DMS153 (cell line): ENCODE results near the gene COX17.

Experiments
- DNase-seq: peaks from one replicate; lab custom pipeline; 2025; lab: John Stamatoyannopoulos, UW

Gene COX17

DNA sequence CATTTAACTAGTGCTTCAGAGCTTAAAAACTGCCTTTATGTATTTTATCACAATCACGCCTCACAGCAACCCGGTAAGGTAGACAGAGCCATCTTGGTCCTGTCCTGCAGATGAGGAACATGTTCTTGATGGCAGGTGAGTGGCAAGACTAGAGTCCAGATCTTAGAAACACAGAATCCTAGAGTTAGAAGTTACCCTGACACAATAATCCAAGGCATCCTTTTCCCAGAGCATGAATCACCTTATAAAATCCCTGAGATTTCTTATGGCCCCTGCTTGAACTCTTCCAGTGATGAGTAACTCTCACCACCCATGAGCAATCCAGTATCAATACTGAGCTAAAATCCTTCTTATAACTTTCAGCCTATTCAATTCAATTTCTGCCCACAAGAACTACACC is 33.7 kb downstream of the COX17 start:
- no peak for DNase-seq

DNA sequence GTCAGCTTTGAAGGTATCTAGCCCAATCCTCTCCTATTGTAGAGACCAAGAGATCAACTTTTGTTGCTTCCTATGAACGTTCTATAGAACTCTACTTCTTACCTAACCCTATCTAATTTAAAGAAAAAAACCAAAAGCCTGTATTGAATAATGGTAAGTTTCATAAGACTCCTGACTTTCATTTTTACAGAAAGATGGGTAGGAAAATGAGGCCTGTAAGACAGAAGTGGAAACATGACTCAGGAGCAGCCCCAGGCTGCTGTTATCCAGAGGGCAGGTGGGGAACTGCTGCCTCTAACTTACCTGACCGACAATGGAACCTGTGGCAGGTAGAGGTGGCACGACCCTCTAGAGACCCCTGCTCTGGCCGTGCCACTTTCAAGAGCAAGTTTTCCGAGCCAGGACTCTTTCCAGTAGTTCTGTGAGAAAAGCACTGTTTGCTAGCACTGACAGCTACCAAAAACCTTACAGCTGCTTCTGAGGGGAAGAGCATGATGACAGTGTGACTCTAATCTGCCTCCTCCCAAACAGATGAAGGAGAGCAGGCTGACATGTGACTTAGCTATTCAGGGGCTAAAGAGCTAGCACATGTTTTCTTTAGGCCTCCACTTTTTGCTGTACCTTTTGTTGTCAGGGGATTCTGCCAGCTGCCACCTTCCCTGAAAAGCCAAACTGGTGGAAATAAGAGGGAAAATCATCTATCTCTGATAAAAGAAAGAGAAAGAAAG is 34.3 kb downstream of the COX17 start:
- no peak for DNase-seq

- DNase-seq = no peak
These were observed 35.8 kb downstream of the COX17 start for GRCh38 chr3:119641416-119641815.

DNA sequence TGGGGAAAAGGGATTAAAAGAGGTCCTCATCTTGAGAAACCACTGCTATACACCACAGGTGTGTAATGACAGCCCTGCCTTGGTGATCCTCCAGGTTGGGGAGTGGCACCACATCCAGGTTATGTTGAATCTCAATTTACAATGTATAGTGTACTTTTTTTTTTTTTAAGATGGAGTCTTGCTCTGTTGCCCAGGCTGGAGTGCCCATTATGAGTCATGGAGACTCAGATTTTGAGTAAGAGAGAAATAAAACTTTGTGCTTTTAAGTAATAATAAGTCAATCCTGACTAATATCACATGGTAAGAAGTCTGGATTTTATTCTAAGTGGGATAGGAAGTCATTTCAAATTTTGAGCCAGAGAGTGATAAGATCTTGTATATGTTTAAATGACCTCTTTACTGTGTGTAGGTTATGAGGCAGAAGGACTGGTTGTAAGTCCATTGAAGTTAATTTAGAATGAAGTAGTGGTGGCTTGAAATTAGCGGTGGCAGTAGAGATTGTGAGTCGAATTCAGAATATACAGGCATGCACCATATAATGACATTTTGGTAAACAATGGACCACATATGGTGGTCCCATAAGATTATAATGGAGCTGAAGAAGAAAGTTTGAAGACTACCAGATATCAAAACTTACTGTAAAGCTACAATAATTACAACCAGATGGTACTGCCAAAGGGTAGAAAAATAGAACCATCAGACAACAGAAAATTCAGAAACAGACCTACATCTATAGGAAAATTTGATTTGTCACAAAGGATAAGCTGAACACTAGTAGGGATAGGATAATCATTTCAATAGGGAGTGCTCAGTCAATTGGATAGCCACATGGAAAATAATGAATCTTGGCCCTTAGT is 37.5 kb downstream of the COX17 start:
- DNase-seq = no peak

DNA sequence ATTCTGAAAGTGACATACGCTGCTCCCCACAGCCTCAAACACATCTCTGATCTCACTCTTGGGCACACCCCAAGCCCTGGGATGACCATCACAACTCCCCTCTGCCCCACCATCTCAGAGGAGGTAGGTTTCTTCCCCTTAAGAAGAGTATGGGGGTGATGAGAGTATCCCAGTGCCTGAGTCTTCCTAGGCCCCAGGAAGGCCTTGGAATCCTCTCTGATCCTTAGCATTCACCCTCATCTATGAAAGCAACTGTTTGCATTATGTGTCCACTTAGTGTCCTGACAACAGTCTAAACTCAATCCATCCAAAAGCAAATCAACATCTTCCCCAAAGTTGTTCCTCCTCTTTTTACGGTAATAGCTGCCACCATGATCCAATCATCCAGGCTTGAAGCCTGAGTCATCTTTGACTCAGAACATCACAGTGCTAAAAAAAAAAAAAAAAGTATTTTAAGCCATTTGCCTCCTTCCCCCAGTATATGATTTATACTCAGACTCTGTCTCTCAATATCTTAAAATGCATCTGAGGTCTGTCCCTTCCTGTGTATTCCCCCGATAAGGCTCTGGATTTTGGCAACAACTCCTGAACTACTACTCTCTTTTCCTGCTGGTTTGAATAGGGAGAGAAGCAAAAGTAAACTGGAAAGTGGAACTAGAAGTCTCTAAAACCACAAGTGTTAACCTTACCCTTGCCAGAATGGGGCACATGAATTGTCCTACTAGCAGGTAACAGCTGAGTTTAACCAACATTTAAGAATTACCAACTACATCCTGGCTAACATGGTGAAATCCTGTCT is 39.3 kb downstream of the COX17 start:
- DNase-seq = no peak

DNA sequence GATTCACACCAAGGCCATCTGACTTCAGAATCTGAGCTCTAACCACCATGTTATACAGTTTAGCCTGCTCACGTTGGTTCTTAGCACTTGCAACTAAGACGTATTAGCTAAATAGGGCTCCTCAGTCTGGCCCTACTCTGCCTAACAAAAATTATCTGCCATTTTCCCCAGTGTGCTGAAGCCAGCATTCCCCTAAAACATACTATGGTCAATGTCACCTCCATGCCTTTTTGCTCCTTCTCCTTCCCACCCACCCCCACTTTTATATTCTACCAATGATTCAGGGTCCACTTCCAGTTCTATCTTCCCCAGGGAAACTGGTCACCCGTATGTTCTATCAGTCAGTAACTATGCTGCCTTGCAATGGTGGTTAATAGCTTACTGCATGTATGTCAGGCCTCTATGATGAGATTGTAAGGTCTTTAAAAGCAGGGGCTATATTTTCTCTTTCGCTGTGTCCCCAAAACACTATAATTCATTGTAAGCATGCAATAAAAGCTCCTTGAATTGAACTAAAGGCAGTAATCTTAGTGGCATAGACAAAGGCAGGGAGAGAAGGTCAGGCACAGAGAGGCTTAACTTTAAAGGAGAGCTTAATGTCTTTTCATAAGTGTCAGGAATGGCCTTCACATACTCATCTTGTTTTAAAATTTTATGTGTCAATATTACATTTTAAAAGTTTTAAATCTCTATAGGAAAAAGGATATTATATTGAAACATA is 40.2 kb downstream of the COX17 start:
- DNase-seq = no peak

GRCh38 chr3:119636249-119636648 is 41.0 kb downstream of the COX17 start:
- no peak for DNase-seq

DNA sequence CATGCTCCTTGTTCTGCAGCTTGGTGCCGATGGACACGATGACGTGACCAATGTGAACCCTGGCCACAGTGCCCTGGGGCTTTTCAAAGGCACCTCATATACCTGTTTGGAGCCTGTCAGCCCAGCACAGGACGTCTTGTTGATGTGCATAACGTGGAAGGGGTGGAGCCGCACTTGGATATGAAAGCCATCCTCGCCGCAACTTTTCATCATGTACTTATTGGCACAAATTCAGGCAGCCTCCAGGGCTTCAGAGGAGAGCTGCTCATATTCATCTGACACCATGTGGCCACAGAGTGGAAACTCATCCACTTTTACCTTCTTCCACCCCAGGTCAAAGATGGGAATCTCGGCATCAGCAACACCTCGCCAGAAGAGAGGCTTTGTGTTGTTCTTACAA is 41.5 kb downstream of the COX17 start:
- no peak for DNase-seq

- no peak for DNase-seq
These were observed 44.4 kb downstream of the COX17 start for GRCh38 chr3:119632829-119633228.

DNA sequence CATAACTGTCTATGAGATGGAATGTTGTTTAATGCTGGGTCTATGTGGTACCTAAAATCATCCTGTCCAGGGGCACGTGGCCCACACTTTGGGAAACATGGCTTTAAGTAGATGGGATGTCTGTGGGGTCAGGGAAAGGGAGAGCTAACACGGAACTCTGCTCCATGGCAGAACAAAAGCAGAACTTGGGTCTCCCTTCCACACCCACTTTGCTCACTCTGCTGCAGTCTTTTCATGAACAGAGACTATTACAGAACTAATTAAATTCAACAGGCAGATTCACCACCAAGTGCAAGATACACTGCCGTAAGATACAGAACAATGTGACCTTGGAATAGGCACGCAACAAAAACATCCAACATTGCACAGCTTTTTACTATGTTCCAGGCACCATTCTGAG is 45.0 kb downstream of the COX17 start:
- DNase-seq = no peak

DNA sequence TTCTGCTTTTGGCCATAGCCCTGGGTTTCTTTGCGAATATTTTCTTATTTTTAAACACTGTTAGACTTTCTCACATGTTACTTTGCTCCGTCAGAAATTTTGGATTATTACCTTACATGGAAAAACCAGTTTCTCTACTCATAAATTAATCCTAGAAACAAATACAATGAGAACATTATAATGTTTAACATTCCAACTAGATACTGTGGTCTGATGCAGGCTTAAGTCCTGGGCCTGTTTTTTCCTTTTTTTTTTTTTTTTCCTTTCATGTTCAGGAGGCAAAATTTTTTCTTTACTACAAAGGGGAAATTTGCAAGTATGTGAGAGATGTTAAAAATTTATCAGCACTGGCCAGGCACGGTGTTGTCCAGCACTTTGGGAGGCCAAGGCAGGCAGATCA is 45.7 kb downstream of the COX17 start:
- DNase-seq = no peak

DNA sequence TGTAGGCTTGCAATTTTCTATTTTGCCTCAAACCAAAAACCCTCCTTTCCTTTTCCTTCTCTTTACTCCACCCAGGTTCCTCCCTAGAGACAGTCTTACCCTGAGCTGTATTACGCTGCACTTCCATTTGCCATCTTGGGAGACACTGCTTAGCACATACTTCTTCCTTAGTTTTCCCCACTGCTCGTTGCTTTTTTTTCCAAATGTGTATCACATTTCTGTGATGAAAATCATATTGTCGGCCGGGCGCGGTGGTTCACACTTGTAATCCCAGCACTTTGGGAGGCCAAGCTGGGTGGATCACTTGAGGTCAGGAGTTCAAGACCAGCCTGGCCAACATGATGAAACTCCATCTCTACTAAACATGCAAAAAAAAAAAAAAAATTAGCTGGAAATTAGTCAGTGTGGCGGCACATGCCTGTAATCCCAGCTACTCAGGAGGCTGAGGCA is 46.3 kb downstream of the COX17 start:
- DNase-seq = no peak

- no peak for DNase-seq
These were observed 46.9 kb downstream of the COX17 start for GRCh38 chr3:119630128-119630879.

DNA sequence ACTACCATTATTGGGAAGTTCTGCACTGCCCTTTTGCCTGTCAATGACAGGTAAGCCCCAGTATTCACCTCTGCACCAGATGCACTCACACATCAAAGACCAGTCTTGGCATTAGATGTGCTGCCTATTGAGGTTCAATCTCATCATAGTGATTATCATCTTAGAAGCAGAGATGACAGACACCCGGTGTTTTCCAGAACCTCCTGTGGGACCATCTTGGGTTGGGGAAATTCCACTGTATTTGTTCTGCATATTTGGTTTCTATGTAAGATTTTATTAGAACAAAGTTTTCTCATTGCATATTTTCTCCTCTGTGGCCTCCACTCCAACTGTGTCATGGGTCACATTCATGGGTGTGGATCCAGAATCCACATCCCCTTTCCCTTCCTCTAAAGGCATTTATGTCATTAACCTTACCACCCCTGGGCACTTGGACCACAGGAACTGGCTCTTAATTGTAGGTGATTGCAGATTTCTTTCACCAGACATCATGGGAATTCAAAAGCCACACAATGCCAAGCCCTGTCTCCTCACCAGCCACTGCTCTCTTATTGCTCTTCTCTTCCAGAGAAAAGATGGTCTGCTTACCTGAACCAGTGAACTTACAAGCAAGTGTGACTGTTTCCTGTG is 48.3 kb downstream of the COX17 start:
- DNase-seq = no peak

DNA sequence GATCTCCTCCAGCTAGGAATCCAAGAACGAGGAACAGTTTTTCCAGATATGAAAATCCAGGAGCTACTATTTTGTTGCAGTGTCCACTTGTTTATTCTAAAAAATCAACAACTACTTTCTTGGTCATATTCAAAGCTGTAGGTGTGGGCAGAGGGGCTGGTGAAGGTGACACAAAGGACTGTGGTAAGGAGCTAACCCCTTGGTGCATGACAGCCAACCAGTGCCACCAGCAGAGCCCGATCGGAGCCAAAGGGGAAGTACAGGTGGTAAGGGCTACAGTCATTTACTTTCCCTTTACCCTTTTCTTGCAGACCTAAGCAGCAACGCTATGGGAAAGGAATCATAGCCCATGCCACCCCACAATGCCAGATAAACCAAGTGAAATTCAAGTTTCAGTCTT is 48.8 kb downstream of the COX17 start:
- no peak for DNase-seq

GRCh38 chr3:119627461-119627860 is 49.7 kb downstream of the COX17 start:
- DNase-seq = no peak

DNA sequence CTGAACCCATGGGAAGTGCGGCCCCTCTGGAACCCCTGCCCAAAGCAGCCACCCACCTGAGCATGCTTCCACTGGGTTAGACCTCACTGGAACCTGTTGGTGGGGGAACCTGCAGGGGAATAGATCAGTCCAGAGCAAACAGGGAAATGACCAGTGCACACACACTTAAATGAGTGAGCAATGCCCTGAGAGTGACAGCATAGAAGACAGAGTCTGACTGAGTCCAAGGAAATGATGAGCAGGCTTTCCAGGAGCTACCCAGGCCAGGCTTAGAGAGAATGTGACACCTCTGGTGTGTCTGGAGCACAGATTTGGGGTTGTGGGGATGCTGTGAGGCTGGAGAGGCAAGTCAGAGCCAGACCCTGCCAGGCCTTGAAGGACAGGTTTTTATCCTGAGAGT is 51.0 kb downstream of the COX17 start:
- DNase-seq = no peak

DNA sequence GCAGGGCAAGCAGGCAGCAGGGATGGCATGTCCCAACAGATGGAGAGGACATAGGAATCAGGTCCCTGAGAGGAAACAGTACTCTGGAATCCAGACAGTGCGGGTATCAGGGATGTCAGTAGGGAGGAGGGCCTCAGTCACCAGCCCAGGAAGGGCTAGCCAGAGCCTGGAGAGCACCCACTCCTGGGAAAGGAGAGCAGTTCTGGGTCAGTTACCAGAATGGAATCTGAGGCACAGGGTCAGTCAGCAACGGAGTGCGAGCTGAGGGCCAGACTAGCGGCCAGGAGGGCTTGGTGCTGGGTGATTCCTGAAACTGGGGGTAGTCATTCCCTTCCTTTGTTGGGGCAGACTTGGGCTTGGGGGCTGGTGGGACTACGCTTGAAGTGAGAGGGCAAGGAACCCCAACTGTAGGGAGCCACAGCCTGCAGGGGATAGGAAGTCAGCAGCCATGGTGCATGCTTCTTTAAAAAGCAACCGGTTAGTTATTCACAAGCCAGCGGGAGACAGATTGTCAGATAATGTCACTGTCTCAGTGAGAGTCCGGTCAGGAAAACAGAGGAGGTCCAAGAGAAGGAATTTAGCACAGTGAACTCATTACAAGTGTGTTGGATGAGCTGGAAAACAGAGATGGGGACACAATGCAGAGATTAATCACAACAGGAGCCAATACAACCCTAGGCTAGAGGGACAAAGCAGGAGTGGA is 51.6 kb downstream of the COX17 start:
- no peak for DNase-seq

DNA sequence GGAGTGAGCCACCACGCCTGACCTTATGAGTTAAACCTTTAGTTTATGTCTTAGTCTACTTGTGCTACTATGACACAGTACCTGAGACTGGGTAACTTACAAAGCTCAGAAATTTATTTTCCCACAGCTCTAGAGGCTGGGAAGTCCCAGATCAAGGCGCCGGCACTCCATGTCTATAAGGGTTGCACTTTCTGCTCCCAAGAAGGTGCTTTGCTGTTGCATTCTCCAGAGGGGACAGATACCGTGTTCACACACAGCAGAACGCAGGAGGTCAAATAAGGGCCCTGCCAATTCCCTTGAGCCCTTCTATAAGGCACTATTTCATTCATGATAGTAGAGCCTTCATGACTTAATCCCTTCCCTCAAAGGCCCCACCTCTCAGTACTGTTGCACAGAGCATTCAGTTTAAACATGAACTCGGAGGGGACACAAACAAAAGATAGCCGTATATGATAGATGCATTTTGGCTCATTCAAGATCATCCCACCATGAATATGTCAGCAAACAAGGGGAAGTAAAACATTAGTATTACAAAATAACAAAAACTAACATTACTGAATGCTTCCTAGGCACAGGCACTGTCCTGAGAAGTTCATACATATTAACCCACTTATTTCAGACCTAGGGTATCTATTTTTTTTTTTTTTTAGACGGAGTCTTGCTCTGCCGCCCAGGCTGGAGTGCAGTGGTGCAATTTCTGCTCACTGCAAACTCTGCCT is 53.0 kb downstream of the COX17 start:
- no peak for DNase-seq
